GM12878 (cell line): ENCODE results near the gene NLGN1. TPM values are rescaled to one million over a fixed set of nuclear protein-coding genes. Genes with fewer than 3 reads are reported as not detected.

Source experiments
- ATAC-seq: fragments of 200-7000 bp; cut with Tn5 transposase; 3 replicates; pipeline ENCODE4 v1.9.1; 2020; ENCODE audit warnings: mild to moderate bottlenecking, moderate library complexity
- BruUV-seq: library from RNA; stranded (reverse); fragments of 400-500 nt; replicated peaks from 2 replicates; lab custom pipeline; 2021; lab: Mats Ljungman, UMichigan
- CTCF ChIA-PET: fragments of 300-600 bp; sonication (Branson Sonifier 250); formaldehyde crosslinking; extraction: SDS; loops from one replicate; lab custom pipeline; 2021; ENCODE audit warnings: inconsistent platforms; lab: Yijun Ruan, JAX
- POLR2A ChIA-PET: fragments of 350-600 bp; formaldehyde crosslinking; extraction: SDS; loops from one replicate; lab custom pipeline; 2021; ENCODE audit warnings: inconsistent platforms; lab: Charles Lee
- RAD21 ChIA-PET: fragments of 300-600 bp; sonication (Branson Sonifier 250); formaldehyde crosslinking; loops from one replicate; lab custom pipeline; 2023; ENCODE audit warnings: antibody characterized with exemption; ENCODE audit not compliant: unreplicated experiment; lab: Charles Lee
- SMC1A ChIA-PET: fragments of 300-600 bp; sonication (Branson Sonifier 250); formaldehyde crosslinking; loops from one replicate; lab custom pipeline; 2023; ENCODE audit not compliant: unreplicated experiment, uncharacterized antibody; lab: Charles Lee
- DNase-seq: peaks from one replicate; pipeline ENCODE4 v3.0.0-alpha.2; 2011; ENCODE audit warnings: low read depth, low spot score
- FAIRE-seq: peaks from 3 replicates; lab custom pipeline; 2011; peaks lifted over from hg19 to GRCh38; lab: Jason Lieb, UNC
- H2AFZ ChIP-seq: 2 replicates; pipeline ENCODE4 v1.6.0; 2011; ENCODE audit warnings: low read depth, low read length, control low read depth; ENCODE audit not compliant: control insufficient read depth
- H3K27ac ChIP-seq: 2 replicates; pipeline ENCODE4 v1.5.1; 2011; ENCODE audit warnings: control low read depth; ENCODE audit not compliant: control insufficient read depth, insufficient read depth
- H3K27me3 ChIP-seq, 2 experiments: replicated peaks in 1 of 2; 2 replicates each; pipeline versions ENCODE4 v1.6.0 to v1.6.1; 2011; ENCODE audit warnings: low read length in 1 of 2; ENCODE audit not compliant: control insufficient read depth in 2 of 2, insufficient read depth in 2 of 2
- H3K36me3 ChIP-seq, 2 experiments: 2 replicates each; pipeline ENCODE4 v1.5.1; 2011; ENCODE audit warnings: low read length in 1 of 2; ENCODE audit not compliant: control insufficient read depth in 2 of 2, insufficient read depth in 2 of 2
- H3K4me1 ChIP-seq: 2 replicates; pipeline ENCODE4 v1.6.1; 2011; ENCODE audit warnings: mild to moderate bottlenecking, low read length, moderate library complexity, mixed read lengths; ENCODE audit not compliant: control insufficient read depth, insufficient read depth
- H3K4me2 ChIP-seq: 2 replicates; pipeline ENCODE4 v1.6.0; 2011; ENCODE audit warnings: control low read depth; ENCODE audit not compliant: control insufficient read depth, insufficient read depth
- H3K4me3 ChIP-seq: fragments of 200-600 bp; sonication (generic); 2 replicates; pipeline ENCODE4 v1.5.1; 2016
- H3K79me2 ChIP-seq: 2 replicates; pipeline ENCODE4 v1.6.0; 2011; ENCODE audit warnings: low read length; ENCODE audit not compliant: control insufficient read depth, insufficient read depth
- H3K9ac ChIP-seq: 2 replicates; pipeline ENCODE4 v1.8.0; 2011; ENCODE audit warnings: low read length, control low read depth, mixed read lengths; ENCODE audit not compliant: control insufficient read depth, insufficient read depth
- H3K9me3 ChIP-seq: replicated peaks from 3 replicates; pipeline ENCODE4 v1.5.1; 2011; ENCODE audit warnings: mild to moderate bottlenecking, low read length; ENCODE audit not compliant: control insufficient read depth, insufficient read depth
- H4K20me1 ChIP-seq: 2 replicates; pipeline ENCODE4 v1.6.0; 2011; ENCODE audit not compliant: control insufficient read depth, insufficient read depth
- CREB1 ChIP-seq: IDR thresholded peaks from 2 replicates; pipeline ENCODE4 v1.6.1; 2012; ENCODE audit warnings: low read depth, mild to moderate bottlenecking, inconsistent platforms
- MTA2 ChIP-seq: fragments of 450-650 bp; IDR thresholded peaks from 2 replicates; pipeline ENCODE4 v1.6.1; 2016; ENCODE audit warnings: low read depth, mild to moderate bottlenecking, moderate library complexity
- NR2C2 ChIP-seq: IDR thresholded peaks from 2 replicates; pipeline ENCODE4 v1.6.1; 2011; ENCODE audit warnings: borderline replicate concordance, low read depth; ENCODE audit not compliant: control insufficient read depth, insufficient read length
- RAD51 ChIP-seq: fragments of 450-650 bp; IDR thresholded peaks from 2 replicates; pipeline ENCODE4 v1.6.1; 2016; ENCODE audit warnings: moderate library complexity, mild to moderate bottlenecking, inconsistent platforms
- RB1 ChIP-seq: fragments of 450-650 bp; formaldehyde crosslinking; IDR thresholded peaks from 2 replicates; pipeline ENCODE4 v1.6.1; 2017; ENCODE audit warnings: mild to moderate bottlenecking, borderline replicate concordance
- RUNX3 ChIP-seq: IDR thresholded peaks from 2 replicates; pipeline ENCODE4 v1.6.1; 2012; ENCODE audit warnings: low read length, inconsistent platforms
- ZBTB11 ChIP-seq: fragments of 450-650 bp; formaldehyde crosslinking; IDR thresholded peaks from 2 replicates; pipeline ENCODE4 v1.5.0; 2022; ENCODE audit warnings: mild to moderate bottlenecking, missing genetic modification characterization
- ZNF217 ChIP-seq: fragments of 450-650 bp; IDR thresholded peaks from 2 replicates; pipeline ENCODE4 v1.6.1; 2017; ENCODE audit warnings: antibody characterized with exemption, mild to moderate bottlenecking
- WGBS: methylation state at CpG from one replicate; pipeline ENCODE4 v1.1.6; 2016; ENCODE audit warnings: low lambda C conversion rate; ENCODE audit not compliant: insufficient replicate concordance, insufficient coverage; ENCODE audit errors: missing lambda C conversion rate; 5-methylcytosine and 5-hydroxymethylcytosine counted together
- in situ Hi-C: fragments of 300-500 bp; cut with MboI; formaldehyde crosslinking; loops from 9 replicates; pipeline ENCODE4 v1.14.3; 2018; ENCODE audit warnings: mixed read lengths
- intact Hi-C: fragments of 100-400 bp; cut with micrococcal nuclease; formaldehyde crosslinking; loops from one replicate; pipeline ENCODE4 v1.14.2; 2022; ENCODE audit not compliant: unreplicated experiment
- polyA plus RNA-seq, 11 experiments: library from polyadenylated mRNA; depleted of rRNA in 4 of 11; unstranded in 6 of 11; stranded (reverse) in 5 of 11; fragments of >200 nt; fragmentation: Nextera tagmentation in 4 of 11; fragmentation: Illumina TruSeq in 1 of 11; extraction: Ambion mirVana in 4 of 11; extraction: Trizol in 1 of 11; gene quantifications; 1 replicate in 1 of 11; 2 replicates in 10 of 11; pipeline versions ENCODE4 v1.2.1 to v1.2.3, GENCODE V29; 2011 to 2016; ENCODE audit warnings: inconsistent platforms in 2 of 11, missing spikeins in 2 of 11, low read depth in 1 of 11
- total RNA-seq, 4 experiments: library from RNA; depleted of rRNA in 3 of 4; stranded (reverse); fragments of >200 nt in 3 of 4; fragmentation: Illumina TruSeq in 1 of 4; extraction: Trizol in 1 of 4; gene quantifications; 2 replicates each; pipeline versions ENCODE4 v1.2.1 to v1.2.3, GENCODE V29; 2013 to 2021
- TF ChIP-seq, protein P1 (sequence below): fragments of 450-650 bp; formaldehyde crosslinking; IDR thresholded peaks from 2 replicates; pipeline ENCODE4 v1.4.0; 2022; ENCODE audit warnings: mild to moderate bottlenecking, moderate library complexity
- TF ChIP-seq, protein P2 (sequence below): IDR thresholded peaks from 2 replicates; pipeline ENCODE4 v1.6.1; 2012; ENCODE audit warnings: mild to moderate bottlenecking, low read depth, low read length

The NLGN1 gene
- total and polyA plus RNA-seq, 10 of the 15 experiments (the other 5 are each of a cell fraction or from before 2014, with no cell fraction given): not detected

- ATAC-seq (no peak), DNase-seq (no peak), FAIRE-seq (no peak)
- Histone ChIP-seq H3K4me1 (no peaks in the 10 kb centered on the region), H3K27me3 (no peaks in the 10 kb centered on the region), H3K9ac (no peak overlapping the region), H3K4me3 (no peak overlapping the region), H4K20me1 (no peaks in the 10 kb centered on the region), H3K4me2 (no peak overlapping the region), H2AFZ (no peak overlapping the region), H3K36me3 (no peaks in the 10 kb centered on the region), H3K27ac (no peak overlapping the region), H3K9me3 (no peaks in the 10 kb centered on the region), H3K79me2 (no peaks in the 10 kb centered on the region)
- in situ Hi-C loops (no loop called here), intact Hi-C loops (no loop called here)
- RAD21 ChIA-PET: no interaction called here
- whole genome bisulfite sequencing: 23% methylated on average over 4 of the region's 4 CpGs
- SMC1A ChIA-PET: no interaction called here
- CTCF ChIA-PET: no interaction called here
- no TSS peak for BruUV-seq
- TF ChIP-seq, protein P1, sequence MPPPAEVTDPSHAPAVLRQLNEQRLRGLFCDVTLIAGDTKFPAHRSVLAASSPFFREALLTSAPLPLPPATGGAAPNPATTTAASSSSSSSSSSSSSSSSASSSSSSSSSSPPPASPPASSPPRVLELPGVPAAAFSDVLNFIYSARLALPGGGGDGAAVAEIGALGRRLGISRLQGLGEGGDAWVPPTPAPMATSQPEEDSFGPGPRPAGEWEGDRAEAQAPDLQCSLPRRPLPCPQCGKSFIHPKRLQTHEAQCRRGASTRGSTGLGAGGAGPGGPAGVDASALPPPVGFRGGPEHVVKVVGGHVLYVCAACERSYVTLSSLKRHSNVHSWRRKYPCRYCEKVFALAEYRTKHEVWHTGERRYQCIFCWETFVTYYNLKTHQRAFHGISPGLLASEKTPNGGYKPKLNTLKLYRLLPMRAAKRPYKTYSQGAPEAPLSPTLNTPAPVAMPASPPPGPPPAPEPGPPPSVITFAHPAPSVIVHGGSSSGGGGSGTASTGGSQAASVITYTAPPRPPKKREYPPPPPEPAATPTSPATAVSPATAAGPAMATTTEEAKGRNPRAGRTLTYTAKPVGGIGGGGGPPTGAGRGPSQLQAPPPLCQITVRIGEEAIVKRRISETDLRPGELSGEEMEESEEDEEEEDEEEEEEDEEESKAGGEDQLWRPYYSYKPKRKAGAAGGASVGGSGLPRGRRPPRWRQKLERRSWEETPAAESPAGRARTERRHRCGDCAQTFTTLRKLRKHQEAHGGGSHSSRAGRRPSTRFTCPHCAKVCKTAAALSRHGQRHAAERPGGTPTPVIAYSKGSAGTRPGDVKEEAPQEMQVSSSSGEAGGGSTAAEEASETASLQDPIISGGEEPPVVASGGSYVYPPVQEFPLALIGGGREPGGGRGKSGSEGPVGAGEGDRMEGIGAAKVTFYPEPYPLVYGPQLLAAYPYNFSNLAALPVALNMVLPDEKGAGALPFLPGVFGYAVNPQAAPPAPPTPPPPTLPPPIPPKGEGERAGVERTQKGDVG (CRISPR knock-in tag): no peak
- TF ChIP-seq, protein P2, sequence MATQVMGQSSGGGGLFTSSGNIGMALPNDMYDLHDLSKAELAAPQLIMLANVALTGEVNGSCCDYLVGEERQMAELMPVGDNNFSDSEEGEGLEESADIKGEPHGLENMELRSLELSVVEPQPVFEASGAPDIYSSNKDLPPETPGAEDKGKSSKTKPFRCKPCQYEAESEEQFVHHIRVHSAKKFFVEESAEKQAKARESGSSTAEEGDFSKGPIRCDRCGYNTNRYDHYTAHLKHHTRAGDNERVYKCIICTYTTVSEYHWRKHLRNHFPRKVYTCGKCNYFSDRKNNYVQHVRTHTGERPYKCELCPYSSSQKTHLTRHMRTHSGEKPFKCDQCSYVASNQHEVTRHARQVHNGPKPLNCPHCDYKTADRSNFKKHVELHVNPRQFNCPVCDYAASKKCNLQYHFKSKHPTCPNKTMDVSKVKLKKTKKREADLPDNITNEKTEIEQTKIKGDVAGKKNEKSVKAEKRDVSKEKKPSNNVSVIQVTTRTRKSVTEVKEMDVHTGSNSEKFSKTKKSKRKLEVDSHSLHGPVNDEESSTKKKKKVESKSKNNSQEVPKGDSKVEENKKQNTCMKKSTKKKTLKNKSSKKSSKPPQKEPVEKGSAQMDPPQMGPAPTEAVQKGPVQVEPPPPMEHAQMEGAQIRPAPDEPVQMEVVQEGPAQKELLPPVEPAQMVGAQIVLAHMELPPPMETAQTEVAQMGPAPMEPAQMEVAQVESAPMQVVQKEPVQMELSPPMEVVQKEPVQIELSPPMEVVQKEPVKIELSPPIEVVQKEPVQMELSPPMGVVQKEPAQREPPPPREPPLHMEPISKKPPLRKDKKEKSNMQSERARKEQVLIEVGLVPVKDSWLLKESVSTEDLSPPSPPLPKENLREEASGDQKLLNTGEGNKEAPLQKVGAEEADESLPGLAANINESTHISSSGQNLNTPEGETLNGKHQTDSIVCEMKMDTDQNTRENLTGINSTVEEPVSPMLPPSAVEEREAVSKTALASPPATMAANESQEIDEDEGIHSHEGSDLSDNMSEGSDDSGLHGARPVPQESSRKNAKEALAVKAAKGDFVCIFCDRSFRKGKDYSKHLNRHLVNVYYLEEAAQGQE: no peak
- no peak for TF ChIP-seq ZBTB11 (CRISPR knock-in tag)
- TF ChIP-seq NR2C2: no peak
- no peak for TF ChIP-seq RAD51
- no peak for TF ChIP-seq MTA2
- TF ChIP-seq RUNX3: no peak
- TF ChIP-seq ZNF217: no peak
- TF ChIP-seq CREB1: no peak
- no peak for TF ChIP-seq RB1
- POLR2A ChIA-PET: no interaction called here
Observed at GRCh38 chr3:174220775-174221554, 823.4 kb downstream of the NLGN1 start.
